Effector CD8-positive, alpha-beta T cell (primary cell): Measurements from ENCODE around the gene CASP10.

Source experiments
- DNase-seq: peaks from one replicate; lab custom pipeline; 2025; lab: John Stamatoyannopoulos, UW

CASP10 gene

GRCh38 chr2:201260302-201260800 lies 77.4 kb downstream of the CASP10 start, which contains the start of gene CASP8:
CASP8 (plus strand) TSS chr2:201260536; CDS start chr2:201266487, 5,951 bp downstream.
- peak; percentile 23 for DNase-seq

- DNase-seq: peak; percentile 22
Measured at GRCh38 chr2:201261471-201261870, 78.5 kb downstream of the CASP10 start.

DNA sequence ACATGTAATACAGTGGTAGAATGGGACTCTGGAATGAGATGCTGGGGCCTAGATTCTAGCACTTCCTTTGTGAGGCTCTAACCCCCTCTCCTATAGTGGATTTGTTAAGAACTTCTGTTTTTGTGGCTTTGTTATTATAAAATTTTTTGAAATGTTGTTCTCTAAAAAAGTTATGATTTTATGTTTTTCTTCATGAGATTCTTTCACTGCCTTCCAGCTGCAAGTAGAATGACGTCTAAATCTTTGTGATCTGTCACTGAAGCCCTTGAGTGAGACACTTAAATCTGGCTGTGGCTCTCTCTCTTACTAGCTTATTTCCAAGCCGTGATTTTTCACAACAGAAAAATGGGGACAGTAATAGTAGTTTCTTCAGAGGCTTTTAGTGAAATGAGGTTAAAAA lies 79.0 kb downstream of the CASP10 start:
- no peak for DNase-seq

GRCh38 chr2:201262718-201263117 lies 79.8 kb downstream of the CASP10 start:
- no peak for DNase-seq

GRCh38 chr2:201263779-201264178 lies 80.8 kb downstream of the CASP10 start:
- DNase-seq: no peak

DNA sequence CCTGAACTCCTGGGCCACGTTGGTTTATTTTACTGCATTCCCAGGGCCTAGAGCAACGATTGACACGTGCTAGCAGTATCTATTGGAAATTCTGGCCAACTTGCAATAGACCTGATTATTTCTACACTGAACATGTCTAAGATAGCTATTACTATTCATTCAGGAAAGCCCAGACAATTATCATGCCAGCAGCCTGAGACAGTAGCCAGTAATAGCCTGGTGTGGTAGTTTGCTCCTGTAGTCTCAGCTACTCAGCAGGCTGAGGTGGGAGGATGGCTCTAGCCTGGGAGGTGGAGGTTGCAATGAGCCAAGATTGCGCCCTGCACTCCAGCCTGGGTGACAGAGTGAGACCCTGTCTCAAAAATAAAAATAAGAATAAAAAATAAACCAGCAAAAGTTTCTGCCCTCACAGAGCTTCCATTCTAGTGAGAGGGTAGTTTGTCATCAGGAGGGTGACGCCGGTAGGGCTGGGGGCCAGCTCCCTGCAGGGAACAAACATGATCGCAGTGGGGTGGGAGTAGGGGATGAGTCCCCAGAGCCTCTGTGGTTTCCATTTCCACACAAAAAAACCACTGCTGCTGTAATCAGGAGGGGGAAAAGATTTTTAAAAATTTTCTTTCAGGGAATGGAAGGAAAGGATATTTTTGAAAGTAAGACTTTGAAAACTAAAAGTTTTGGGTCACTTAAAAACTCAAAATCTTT lies 81.7 kb downstream of the CASP10 start:
- no peak for DNase-seq

DNA sequence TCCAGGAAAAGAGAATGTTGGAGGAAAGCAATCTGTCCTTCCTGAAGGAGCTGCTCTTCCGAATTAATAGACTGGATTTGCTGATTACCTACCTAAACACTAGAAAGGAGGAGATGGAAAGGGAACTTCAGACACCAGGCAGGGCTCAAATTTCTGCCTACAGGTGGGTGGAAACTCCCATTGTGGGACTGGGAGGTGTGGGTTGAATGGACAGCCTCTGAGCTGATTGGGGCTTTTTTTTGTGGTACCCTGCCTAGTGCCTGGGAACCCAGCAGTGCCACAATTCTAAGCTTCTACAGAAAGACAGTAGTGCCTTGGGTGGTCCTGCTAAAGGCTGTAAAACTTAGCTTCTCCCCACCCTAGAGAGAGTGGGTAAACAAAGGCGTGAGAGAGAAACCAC lies 83.7 kb downstream of the CASP10 start:
- DNase-seq: no peak

GRCh38 chr2:201267278-201268030 lies 84.5 kb downstream of the CASP10 start:
- no peak for DNase-seq

DNA sequence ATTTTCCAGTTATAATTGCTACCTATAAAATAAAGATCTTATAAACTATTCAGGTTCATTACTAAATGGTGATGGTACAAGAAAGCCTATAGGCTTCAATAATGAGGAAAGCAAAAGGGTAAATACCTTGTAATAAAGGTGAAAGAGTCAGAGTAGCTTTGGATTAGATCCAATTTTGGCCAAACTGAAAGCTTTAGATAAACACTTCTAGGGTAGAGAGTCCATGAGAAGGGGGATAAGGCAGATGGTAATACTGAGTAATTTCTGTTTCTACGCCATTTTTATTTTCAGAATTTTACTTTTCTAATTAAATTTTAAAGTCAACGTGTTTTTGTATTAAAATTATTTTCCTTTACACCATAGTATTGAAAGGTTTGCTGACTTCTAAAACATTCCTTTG lies 86.8 kb downstream of the CASP10 start:
- no peak for DNase-seq

DNA sequence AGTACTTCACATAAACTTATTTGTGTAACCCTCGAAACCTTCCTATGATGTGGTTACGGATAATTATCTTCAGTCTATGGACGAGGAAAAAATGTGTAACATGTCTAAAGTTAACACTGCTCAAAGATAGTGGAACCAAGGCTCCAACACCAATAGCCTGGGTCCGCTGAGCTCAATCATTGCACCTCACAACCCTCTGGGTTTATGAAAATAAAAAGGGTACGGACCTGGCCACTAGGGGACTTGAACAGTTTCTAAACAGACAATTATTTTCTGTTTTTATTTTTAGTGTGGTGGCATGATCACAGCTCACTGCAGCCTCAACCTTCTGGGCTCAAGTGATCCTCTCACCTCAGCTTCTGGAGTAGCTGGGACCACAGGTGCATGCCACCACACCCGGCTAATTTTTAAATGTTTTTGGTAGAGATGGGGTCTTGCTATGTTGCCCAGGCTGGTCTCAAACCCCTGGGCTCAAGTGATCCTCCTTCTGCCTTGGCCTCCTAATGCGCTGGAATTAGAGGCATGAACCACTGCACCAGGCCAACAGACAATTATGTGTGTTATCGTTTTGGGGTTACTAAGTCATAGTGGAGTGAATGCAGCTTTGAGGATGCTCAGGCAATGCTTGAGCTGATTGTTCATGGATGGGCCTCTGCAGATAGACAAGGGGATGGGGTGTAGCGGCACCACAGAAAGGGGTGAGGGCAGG lies 87.5 kb downstream of the CASP10 start:
- DNase-seq: no peak

DNA sequence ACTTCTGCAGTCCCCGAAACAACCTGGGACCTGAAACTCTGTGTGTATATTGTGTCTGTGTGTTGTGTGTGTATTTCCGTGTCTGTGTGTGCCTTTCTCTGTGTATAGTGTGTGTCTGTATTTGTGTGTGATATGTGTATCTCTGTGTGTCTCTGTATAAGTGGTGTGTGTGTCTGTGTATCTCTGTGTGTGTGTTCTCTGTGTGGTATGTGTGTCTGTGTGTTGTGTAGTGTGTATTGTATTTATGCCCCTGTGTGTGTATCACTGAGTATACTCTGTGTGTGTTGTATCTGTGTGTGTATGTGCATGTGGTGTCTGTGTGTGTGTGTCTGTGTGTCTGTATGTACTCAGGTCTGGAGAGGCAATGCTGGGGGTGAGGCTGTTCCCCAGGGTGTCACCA lies 89.0 kb downstream of the CASP10 start:
- no peak for DNase-seq

DNA sequence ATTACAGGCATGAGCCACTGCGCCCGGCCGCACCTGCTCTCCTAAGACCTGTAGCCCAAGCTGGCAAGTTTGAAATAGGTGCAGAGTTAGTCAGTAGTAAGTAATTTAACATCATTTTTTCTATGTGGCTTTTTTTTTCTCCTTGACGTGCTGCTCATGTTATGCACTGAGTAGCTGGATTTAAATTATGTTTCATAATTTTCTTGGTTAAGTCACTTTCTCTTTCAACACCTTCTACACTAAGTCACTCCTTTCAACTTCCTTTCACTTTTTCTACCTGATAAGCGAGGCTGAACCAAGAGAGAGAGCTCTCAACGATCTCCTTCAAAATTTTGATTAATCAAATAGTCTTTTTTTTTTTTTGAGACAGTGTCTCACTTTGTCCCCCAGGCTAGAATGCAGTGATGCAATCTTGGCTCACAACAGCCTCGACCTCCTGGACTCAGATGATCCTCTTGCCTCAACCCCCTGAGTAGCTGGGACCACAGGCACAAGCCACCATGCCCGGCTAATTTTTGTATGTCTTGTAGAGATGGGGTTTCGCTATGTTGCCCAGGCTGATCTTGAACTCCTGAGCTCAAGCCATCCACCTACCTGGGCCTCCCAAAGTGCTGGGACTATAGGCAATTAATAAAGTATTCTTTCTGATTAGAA lies 90.5 kb downstream of the CASP10 start:
- DNase-seq: no peak

DNA sequence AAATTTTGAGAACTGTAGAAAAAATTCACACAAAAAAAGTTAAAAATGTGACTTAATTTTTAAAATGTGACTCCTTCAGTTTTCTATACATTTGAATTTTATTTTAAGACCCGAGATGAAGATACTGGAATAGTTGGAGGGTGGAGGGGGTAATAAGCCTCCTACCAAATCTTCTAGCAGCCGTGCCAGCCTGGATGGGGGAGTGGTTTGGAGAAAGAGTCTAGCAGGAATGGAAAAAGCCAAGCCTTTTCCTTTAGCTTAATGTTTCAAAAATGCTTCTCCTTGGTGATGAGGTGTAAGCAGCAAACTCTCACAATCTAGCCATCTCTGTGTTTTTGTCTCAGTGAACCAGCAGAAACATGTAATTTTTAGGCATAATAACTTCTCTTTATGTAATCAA lies 92.1 kb downstream of the CASP10 start:
- no peak for DNase-seq

- DNase-seq: no peak
Measured at GRCh38 chr2:201275990-201276389, 93.0 kb downstream of the CASP10 start.

GRCh38 chr2:201276511-201276910 lies 93.6 kb downstream of the CASP10 start:
- DNase-seq: no peak
